ENCODE results near the gene PRKG1. TPM values are rescaled to one million over a fixed set of nuclear protein-coding genes. Genes with fewer than 3 reads are reported as not detected.

The PRKG1 gene
- total and polyA plus RNA-seq, 2 experiments from 2014 or later: 18.2 to 21.1 TPM

- Histone ChIP-seq H3K36me3 (ENCODE audit: insufficient read depth) (no peaks in the 10 kb centered on the region), H3K4me2 (no peak overlapping the region), H3K27ac (ENCODE audit: low read depth) (no peak overlapping the region), H3K4me1 (ENCODE audit: insufficient read depth) (peaks cover 36% of the 10 kb centered on the region), H2AFZ (no peak overlapping the region), H3K4me3 (no peak overlapping the region), H4K20me1 (replicated peaks; ENCODE audit: insufficient read depth) (no peaks in the 10 kb centered on the region), H3K27me3 (ENCODE audit: insufficient read depth) (no peaks in the 10 kb centered on the region), H3F3A (replicated peaks; ENCODE audit: low read depth) (no peaks in the 10 kb centered on the region), H3K9me2 (ENCODE audit: insufficient read depth) (no peaks in the 10 kb centered on the region), H3K79me2 (replicated peaks; ENCODE audit: insufficient read depth) (no peaks in the 10 kb centered on the region)
- Mint-ChIP-seq H3K9me3 (peaks cover 4% of the 10 kb centered on the region; the same call in 1 of the 3 replicates), H3K4me1 (peaks cover 40% of the 10 kb centered on the region), H3K36me3 (ENCODE audit: low read depth) (peaks cover 3% of the 10 kb centered on the region; the same call in 1 of the 3 replicates), H3K27ac (no peak overlapping the region), H3K4me3 (no peak overlapping the region), H3K27me3 (ENCODE audit: insufficient read depth, low read depth, poor library complexity) (no peaks in the 10 kb centered on the region)
- TF ChIP-seq EZH2phosphoT487 (IDR thresholded peaks at IDR 0.05; ENCODE audit: unreplicated experiment) (no peak), STAT1 (IDR thresholded peaks at IDR 0.05; ENCODE audit: unreplicated experiment) (no peak), CTCF (conservative IDR thresholded peaks at IDR 0.05; ENCODE audit: low read depth in 2 of 2) (no peak), POLR2AphosphoS5 (IDR thresholded peaks at IDR 0.05; ENCODE audit: low read depth) (no peak), EZH2 (IDR thresholded peaks at IDR 0.05; ENCODE audit: low read depth, unreplicated experiment) (no peak), JUNB (IDR thresholded peaks at IDR 0.05; ENCODE audit: unreplicated experiment) (no peak)
- TF ChIP-seq, protein P1, sequence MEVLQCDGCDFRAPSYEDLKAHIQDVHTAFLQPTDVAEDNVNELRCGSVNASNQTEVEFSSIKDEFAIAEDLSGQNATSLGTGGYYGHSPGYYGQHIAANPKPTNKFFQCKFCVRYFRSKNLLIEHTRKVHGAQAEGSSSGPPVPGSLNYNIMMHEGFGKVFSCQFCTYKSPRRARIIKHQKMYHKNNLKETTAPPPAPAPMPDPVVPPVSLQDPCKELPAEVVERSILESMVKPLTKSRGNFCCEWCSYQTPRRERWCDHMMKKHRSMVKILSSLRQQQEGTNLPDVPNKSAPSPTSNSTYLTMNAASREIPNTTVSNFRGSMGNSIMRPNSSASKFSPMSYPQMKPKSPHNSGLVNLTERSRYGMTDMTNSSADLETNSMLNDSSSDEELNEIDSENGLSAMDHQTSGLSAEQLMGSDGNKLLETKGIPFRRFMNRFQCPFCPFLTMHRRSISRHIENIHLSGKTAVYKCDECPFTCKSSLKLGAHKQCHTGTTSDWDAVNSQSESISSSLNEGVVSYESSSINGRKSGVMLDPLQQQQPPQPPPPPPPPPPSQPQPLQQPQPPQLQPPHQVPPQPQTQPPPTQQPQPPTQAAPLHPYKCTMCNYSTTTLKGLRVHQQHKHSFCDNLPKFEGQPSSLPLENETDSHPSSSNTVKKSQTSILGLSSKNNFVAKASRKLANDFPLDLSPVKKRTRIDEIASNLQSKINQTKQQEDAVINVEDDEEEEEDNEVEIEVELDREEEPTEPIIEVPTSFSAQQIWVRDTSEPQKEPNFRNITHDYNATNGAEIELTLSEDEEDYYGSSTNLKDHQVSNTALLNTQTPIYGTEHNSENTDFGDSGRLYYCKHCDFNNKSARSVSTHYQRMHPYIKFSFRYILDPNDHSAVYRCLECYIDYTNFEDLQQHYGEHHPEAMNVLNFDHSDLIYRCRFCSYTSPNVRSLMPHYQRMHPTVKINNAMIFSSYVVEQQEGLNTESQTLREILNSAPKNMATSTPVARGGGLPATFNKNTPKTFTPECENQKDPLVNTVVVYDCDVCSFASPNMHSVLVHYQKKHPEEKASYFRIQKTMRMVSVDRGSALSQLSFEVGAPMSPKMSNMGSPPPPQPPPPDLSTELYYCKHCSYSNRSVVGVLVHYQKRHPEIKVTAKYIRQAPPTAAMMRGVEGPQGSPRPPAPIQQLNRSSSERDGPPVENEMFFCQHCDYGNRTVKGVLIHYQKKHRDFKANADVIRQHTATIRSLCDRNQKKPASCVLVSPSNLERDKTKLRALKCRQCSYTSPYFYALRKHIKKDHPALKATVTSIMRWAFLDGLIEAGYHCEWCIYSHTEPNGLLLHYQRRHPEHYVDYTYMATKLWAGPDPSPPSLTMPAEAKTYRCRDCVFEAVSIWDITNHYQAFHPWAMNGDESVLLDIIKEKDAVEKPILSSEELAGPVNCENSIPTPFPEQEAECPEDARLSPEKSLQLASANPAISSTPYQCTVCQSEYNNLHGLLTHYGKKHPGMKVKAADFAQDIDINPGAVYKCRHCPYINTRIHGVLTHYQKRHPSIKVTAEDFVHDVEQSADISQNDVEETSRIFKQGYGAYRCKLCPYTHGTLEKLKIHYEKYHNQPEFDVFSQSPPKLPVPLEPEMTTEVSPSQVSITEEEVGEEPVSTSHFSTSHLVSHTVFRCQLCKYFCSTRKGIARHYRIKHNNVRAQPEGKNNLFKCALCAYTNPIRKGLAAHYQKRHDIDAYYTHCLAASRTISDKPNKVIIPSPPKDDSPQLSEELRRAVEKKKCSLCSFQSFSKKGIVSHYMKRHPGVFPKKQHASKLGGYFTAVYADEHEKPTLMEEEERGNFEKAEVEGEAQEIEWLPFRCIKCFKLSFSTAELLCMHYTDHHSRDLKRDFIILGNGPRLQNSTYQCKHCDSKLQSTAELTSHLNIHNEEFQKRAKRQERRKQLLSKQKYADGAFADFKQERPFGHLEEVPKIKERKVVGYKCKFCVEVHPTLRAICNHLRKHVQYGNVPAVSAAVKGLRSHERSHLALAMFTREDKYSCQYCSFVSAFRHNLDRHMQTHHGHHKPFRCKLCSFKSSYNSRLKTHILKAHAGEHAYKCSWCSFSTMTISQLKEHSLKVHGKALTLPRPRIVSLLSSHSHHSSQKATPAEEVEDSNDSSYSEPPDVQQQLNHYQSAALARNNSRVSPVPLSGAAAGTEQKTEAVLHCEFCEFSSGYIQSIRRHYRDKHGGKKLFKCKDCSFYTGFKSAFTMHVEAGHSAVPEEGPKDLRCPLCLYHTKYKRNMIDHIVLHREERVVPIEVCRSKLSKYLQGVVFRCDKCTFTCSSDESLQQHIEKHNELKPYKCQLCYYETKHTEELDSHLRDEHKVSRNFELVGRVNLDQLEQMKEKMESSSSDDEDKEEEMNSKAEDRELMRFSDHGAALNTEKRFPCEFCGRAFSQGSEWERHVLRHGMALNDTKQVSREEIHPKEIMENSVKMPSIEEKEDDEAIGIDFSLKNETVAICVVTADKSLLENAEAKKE (CRISPR knock-in tag; IDR thresholded peaks at IDR 0.05): no peak
- DNase-seq (ENCODE audit: low spot score) (no peak), ATAC-seq (no peak)
These were observed 141.9 kb downstream of the PRKG1 start for GRCh38 chr10:51215951-51216834.

All from GM23338 (cell line).